ENCODE data around the gene IER3.
"Not testable (repeated sequence)": the region's sequence is repeated elsewhere in the genome, so short reads cannot be mapped to it uniquely, and the experiment has no call there.

Gene IER3

GRCh38 chr6:30724906-30725667, 19.3 kb downstream of the IER3 start:
- no peak for TF ChIP-seq CTCF (IDR thresholded peaks at IDR 0.05; ENCODE audit: low read depth, low read length)
- no peak overlapping the region for H3K4me3 ChIP-seq (ENCODE audit: low read depth, low read length)

GRCh38 chr6:30723843-30724741, 20.3 kb downstream of the IER3 start:
- not testable (repeated sequence) for H3K4me3 ChIP-seq (ENCODE audit: low read depth, low read length)

GRCh38 chr6:30723159-30723842, 21.0 kb downstream of the IER3 start:
- peak overlapping the region; percentile 92 for H3K4me3 ChIP-seq (ENCODE audit: low read depth, low read length)

GRCh38 chr6:30722280-30723112, 21.9 kb downstream of the IER3 start:
- peak; percentile 81 for TF ChIP-seq CTCF (IDR thresholded peaks at IDR 0.05; ENCODE audit: low read depth, low read length)
- peak overlapping the region; percentile 92 for H3K4me3 ChIP-seq (ENCODE audit: low read depth, low read length)

- H3K4me3 ChIP-seq (ENCODE audit: low read depth, low read length), result peak overlapping the region; percentile 92
Observed at GRCh38 chr6:30722025-30722279, 22.4 kb downstream of the IER3 start.

- TF ChIP-seq CTCF (IDR thresholded peaks at IDR 0.05; ENCODE audit: low read depth, low read length), result no peak
Observed at GRCh38 chr6:30721198-30722024, 22.9 kb downstream of the IER3 start.

GRCh38 chr6:30720738-30721197, 23.6 kb downstream of the IER3 start:
- TF ChIP-seq CTCF (IDR thresholded peaks at IDR 0.05; ENCODE audit: low read depth, low read length), result no peak

More at GRCh38 chr6:30721198-30722024, 22.9 kb downstream of the IER3 start:
- peak overlapping the region; percentile 95 for H3K4me3 ChIP-seq (ENCODE audit: low read depth, low read length)

More at GRCh38 chr6:30720738-30721197, 23.6 kb downstream of the IER3 start:
- H3K4me3 ChIP-seq (ENCODE audit: low read depth, low read length), result peak overlapping the region; percentile 95

Data from WI38 (cell line).